ENCODE measurements around the gene LDB2.

Gene LDB2

DNA sequence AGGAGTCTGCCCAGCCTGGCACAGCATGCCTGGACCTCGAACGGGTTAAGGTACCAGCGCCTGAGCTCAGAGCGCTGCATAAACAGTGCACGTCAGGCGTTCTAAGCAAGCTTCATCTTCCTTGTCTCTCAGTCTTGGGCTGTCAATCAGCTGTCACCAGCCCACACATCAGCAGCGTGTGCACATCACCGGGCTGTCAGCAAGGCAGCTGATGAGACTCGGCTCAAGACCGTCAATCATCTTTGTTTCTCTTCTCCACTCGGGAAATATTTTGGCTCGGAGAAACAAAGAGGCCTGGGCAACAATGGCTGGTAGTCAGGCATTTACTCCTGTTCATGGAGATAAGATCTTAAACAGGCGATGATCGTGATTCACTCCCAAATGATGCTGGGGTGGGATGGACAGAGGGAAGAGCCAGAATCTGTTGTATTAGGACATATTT is 141.3 kb downstream of the LDB2 start:
- no peak for DNase-seq (ENCODE audit: low spot score)

DNA sequence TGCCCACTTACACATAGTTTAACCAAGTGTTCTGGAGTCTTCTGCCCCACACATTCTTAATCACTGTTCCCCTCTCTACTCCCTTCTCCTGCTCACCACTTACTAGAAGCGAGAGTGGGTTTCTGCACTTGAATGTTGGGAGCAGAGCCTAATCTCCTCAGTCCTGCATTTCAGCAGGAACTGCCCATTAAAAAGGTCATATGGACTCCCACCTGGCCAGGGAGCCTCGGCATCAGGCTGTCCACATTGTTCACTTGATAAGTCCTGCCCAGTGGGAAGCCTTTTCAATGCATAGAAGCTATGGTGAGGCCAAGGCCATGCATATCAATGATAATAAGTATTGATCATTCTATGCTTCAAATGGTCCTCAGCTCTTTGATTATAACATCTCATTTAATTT is 144.3 kb downstream of the LDB2 start:
- no peak for DNase-seq (ENCODE audit: low spot score)

DNA sequence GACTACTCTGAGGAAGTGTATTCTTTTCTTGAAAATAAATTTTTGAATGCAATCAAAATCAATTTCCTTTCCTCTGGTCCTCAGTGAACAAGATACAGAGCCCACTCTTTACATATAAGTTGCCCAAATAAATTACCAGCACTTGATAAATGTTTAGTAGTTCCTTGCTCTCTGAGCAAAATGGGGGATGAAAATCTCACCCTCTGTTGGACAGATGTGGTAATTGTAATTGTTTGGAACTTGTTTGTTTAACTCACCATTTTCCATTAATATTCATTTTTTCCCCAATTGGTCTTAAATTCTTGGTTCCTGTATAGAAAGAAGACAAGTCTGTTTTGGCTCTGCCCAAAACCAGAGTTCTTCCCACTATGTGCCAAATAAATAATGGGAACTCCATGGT is 146.3 kb downstream of the LDB2 start:
- no peak for DNase-seq (ENCODE audit: low spot score)

DNA sequence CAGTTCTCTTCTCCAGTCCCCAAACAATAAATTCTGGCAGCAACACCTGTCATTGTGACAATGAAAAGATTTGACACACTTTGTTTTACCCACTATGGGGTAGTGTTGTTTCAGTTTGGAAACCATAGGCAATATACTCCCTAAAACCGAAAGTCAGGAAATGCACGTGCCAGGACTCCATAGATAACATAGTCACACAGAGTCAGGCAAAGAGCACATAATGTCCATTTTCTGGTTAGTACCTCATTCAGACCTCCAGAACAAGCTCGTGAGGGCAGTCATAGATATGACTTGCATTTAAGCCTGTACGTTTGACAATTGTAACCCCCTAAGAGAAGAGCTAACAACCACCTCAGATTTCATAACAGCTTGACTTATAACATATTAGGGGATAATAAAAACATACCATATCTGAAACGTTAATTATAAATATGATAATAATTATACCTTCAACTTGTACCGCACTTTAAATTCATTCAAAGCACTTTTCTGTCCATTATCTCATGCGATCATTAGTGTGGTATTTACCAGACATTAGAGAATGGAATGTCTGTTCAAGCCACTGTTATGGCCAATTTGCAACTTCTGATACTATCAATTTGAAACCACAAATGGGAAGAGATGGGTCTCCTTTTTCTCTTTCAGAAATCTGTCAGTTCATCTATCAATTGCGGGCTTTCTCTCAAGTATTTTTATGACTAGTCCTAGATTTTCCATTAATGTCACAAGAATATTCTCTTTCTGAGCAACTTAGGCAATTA is 147.4 kb downstream of the LDB2 start:
- no peak for DNase-seq (ENCODE audit: low spot score)

DNA sequence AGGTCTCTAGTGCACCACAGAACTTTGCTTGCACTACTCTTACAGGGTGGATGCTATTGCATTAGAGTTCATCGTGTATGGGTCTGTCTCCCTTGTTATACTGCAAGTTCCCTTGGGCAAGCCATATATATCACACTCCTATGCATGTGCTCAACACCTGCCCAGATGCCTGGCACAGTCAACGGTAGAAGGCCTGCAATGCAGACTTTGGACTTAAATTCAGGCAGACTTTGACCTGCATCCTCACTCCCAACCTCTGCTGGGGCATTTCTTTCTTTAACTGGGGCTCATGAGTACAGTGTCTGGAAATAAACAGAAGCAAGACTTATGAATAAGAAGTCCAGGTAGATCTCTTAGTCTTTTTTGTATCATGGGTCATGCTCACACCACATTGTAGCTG is 148.2 kb downstream of the LDB2 start:
- DNase-seq (ENCODE audit: low spot score): no peak

DNA sequence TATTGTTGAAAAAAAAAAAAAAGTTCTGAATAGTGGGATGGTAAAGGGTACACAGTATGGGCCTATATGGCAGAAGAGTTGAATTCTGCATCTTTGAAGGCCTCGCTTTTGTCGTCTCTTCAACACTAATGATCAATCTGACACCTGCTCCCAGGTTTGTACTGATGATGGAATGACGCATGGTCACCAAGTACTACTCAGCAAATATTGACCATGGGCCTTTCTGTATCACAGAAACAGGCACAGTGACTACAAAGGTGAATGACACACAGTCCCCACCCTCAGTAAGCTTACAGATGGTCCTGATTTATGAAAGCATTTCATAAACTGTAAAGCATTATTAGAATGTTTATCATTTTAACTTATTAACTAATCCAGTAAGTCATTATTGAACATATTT is 152.6 kb downstream of the LDB2 start:
- DNase-seq (ENCODE audit: low spot score): no peak

DNA sequence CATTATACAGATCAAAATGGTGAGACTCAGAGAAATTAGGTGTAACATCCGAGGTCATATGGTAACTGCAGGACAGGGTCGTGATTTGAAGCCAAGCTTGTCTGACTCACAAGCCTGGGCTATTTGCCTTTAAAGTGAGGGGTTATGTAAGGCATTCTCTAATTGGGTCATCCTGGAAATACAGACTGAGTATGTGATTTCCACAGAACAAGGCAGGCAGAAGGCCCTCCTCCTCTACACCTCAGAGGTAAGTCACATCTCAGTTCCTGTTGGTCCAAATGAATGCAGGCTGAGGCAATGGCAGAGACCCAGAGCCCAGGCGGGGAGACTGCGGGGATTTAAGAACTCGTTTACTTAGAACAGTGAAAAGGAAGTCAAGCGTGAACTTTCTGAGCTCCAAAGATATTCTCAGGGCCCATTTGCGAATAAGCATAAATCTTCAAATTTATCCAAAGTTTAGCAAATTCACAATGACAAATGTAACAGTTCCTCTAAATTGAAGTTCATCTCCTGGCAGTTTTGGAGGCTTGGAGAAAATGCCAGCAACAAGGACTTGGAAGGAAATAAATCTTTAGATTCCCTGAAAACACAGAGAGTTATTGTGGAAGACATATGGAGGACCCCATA is 153.3 kb downstream of the LDB2 start:
- DNase-seq (ENCODE audit: low spot score): no peak

DNA sequence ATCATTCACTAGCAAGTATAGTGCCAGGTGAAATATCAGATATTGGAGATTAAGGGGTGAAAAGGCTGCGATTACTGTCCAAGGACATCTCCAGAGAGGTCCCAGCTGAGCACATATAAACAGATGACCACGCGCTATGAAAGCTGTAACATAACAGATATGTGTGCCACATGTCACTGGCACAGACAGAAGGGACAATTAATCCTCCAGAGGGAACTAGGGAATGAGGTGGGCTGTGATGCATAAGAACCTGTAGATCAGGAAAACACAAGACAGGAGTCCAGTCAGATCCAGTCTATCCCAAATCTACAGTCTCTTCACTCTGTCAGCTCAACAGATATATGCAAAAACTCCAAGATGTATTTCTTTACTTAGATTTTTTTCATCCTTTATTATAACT is 157.2 kb downstream of the LDB2 start:
- no peak for DNase-seq (ENCODE audit: low spot score)

DNA sequence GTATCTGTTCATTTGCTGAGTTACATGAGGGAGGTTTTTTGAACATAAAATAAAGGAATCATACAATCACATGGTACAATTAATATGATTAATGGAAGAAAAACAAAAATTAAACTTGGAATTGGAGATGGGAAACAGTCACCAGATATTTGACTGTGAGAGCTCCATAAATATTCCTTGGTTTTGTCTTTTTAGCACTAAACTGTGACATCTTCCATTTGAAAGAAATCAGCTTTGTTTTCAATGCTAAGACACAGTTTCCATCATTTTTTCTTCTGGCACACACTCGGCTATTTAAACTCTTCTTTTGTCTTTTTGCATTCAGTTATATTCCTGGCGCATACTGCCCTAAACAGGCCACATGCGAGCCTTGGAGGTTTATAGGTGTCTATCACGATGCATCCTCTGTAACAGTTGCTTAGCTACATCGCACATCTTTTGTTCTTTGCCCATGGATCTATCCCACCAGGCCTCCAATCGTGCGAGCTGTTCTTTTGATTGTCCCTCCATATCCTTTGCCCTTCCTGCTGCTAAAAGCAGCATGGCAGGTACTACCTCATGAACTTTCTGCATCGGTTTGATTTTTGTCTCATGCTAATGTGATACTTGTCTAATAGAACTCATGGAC is 158.3 kb downstream of the LDB2 start:
- no peak for DNase-seq (ENCODE audit: low spot score)

DNA sequence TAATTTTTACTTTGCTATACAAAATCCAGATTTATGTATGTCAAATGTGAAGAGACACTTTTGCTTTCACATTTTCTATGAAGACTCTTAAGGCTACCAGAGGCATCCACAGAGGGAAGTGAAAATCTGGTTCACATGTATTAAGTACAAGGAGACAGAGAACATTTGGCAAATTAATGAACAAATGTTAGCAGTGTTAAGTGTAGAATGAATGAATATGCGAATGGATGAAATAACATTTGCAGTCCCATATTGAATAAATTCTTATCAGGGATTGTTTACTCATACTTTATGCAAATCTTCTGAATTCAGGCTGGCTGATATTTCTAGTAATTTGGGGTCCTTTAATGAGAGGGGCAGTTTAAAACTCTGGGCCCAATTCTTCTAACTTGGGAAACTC is 159.9 kb downstream of the LDB2 start:
- DNase-seq (ENCODE audit: low spot score): no peak

DNA sequence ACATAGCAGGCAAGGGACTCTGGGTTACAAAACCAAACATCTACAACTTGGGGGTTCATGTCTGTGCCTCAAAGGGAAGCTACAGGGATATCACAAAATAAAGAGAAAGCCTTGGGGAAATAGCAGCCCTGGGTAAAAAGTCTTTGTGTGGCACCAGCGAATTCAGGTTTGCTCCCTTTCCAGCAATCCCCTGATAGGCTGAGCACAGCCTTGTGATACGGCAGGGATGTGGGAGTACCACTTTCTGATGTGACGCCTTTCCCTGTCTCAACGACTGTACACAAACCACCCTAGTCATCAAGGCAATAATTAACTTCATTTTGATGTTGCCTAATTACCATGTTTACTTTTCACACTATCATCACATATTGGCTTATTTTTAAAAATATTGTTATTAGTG is 164.9 kb downstream of the LDB2 start:
- no peak for DNase-seq (ENCODE audit: low spot score)

DNA sequence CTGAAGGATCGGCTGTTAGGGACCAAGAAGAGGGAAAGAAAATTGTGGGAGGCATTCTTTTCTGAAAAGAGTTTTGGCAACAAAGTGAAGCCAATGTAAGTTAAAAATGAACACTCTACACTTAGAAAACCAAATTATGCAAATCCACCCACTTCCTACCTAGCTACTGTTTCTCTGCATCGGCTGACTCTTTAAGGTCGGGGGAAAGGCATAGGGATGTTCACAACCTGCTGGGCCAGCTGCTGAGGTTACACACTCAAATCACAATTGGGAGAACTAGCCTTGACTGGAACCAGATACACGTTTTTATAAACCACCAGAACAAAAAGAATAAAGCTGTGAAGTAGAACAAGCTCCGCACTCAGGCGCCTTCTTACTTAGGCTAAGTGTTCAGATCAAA is 165.7 kb downstream of the LDB2 start:
- no peak for DNase-seq (ENCODE audit: low spot score)

DNA sequence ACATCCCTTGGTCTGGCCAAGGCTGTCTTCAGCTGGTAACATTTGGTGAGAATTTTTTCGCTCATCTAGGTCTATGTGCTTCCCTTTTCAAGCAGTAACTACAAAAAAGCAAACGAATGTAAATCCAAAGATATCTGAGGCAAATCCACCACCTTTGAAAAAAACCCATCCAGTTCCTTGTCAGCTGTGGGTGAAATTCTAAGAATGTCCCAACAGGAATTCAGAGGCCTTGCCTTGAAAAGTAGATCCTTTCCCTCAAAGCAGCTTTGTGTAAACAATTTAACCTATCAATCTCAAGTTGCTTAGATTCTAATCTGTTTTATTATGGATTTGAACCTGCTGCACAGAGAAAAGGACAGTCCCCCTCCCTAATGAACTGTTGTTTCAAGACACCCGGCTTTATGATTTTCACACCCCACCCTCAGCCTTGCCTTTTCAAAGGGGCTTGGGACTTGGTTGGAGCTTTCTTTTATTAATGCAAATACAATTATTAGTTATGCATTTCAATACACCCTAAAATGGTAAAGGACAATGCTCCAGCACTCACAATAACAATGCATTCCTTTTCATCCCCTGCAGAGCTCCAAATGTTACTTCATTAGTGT is 166.6 kb downstream of the LDB2 start:
- DNase-seq (ENCODE audit: low spot score): no peak

DNA sequence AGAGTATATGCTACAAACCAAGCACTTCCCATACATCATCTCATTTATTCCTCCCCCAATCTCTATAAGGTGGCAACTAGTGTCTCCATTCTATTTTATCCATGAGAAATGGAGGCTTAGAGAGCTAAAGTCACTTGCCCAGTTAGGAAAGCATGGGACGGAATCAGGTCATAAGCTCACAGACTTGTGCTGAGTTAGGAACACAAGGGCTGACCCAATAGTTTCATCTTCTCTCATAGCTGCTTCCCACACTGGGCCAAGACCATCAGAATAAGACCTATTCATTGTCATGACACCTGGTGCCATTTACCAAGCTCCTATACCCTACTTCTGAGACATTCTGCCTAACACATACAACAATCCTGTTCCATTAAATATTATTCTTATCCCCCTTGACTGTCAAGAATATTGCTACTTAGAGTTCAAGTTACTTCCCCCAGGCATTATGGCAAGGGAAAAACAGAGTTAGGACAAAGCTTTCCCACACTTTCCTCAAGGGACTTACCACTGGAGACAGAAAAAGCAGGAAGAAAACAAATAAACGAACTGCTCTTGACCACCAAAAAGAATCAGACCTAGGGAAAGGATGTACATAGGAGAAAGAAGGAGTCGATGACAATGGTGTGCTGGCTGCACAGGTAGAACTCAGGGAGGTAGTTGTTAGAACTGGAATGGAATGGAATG is 167.8 kb downstream of the LDB2 start:
- DNase-seq (ENCODE audit: low spot score): no peak

DNA sequence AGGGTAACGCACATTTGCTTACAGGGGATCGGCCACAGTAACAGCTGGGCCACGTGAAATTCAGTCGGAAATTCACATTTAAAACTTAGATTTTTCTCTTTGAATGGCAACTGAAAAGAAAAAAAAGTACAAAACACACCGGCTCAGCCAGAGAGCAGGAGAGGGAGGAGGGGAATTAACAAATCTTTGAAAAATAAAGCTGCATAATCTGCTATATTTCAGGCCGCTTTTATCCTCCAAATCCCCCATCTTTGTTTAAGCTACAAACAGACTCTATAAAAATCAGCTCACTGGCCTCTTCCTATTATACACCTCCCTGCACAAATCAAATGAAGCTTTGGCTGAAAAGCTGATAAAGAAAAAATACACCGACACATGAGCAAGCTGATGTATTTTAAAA is 169.1 kb downstream of the LDB2 start:
- DNase-seq (ENCODE audit: low spot score): no peak

DNA sequence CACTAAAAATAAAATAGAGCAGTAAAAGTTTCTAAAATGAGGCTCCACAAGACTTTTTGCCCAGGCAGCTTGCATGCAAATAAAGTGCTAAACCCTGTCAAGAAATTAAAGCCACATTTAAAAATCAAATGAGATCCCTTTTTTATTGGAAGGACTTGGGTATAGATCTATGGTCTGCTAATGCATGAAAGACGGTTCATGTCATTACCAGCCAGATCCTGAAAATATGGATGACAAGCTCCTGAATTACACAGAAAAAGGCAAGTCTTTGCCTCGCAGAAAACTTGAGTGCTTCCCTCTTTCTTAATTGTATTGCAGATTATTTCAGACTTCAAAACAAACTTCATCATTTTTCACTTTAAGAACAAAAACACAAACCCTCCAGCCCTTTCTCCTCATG is 169.6 kb downstream of the LDB2 start:
- DNase-seq (ENCODE audit: low spot score): no peak

DNA sequence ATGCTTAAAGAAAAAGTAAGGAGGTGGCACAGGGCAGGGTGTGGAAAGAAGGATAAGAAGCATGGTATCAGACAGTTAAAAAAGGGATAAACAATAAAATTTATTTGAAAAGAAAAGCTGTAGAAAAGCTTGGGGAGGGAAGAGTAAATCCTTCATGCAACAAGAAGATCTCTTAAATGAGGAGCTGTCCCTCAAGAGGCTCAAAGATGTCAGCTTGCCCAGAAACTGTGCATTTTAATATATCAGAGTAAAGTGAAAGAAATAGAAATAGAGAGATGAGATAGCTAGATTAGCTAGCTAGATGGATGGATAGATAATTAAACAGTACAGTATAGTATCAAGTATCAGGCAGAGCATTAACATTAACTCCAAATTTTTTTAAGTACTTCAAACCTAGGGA is 170.3 kb downstream of the LDB2 start:
- no peak for DNase-seq (ENCODE audit: low spot score)

DNA sequence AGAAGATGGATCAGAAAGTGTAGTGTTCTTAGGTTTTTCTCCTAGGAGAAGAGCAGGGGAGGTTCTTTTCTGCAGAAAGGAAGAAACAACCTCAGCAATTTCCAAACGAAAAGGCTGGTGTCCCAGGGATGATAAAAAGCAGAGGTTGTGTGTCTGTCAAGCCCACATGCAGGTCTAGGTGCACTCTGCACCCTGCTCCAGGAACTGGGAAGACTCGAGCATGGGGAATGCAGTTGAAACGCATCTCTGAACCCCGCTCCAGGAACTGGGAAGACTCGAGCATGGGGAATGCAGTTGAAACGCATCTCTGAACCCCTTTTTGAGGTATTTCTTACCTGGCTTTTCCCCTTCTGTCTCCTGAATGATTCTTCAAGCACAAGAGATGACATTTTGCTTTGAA is 171.2 kb downstream of the LDB2 start:
- DNase-seq (ENCODE audit: low spot score): no peak

DNA sequence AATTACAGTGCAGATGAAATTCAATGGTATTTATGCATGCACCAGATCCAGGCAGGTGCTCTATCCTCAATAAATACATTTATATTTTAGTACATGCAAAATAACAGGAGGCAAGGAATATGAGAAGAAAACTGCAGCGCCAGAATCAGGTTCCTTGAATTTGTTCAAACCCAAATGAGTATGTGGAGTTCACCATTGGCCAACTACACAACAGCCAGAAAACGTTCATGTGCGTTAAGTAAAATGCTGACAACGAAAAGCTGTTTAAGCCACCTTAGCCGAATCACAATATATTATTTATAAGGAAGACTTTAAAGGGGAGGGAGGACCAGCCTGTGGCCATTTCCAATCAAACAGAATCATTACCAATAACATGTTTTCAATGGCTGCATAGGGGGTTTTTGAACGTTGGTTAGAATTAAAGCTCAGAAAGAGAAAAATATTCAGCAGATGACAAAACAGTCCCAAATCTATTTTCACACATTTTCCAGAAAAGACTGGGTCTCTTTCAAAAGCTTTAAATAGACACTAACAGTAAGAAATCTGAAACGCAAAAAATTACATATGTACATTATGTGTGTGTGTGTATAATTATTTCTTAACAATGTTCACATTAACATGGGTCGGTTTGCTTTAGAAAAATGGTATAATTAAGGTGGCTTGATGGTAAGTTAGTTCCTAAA is 171.9 kb downstream of the LDB2 start:
- DNase-seq (ENCODE audit: low spot score): no peak

DNA sequence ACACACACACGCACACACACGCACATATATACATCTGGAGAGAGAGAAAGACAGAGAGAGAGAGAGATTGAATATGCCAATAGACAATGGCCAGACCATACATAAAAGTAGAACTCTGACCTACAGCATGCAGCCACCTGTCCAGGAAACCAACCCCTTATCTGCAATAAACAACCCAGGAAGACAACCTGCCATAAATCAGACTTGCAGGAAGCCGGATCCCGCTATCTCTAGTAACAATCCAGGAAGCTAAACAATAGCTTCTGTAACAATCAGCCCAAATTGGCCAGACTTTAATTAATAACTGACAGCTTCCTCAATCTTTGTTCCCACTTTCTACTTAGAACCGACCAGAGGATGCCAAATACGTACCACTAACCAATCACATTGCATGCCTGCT is 173.2 kb downstream of the LDB2 start:
- DNase-seq (ENCODE audit: low spot score): no peak

DNA sequence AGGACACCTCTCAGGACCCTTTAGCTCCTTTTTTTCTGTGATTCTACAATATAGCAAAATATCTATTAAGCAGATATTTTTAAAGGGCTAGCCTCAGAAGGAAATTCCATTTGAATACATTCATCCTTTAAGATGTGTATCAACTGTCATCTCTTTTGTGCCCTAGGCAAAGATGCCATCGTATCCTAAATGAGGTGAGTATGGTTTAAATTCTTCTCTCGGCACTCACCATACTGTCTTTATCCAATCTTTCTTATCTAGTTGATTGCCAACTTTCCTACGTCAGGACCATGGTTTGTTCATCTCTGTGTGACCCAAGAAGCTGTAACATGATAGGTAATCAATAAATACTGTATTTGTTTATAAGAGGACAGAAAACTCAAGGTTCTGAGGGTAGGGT is 176.0 kb downstream of the LDB2 start:
- no peak for DNase-seq (ENCODE audit: low spot score)

Measured in SW480 (cell line).